ENCODE data around the gene MED25.

Gene MED25

DNA sequence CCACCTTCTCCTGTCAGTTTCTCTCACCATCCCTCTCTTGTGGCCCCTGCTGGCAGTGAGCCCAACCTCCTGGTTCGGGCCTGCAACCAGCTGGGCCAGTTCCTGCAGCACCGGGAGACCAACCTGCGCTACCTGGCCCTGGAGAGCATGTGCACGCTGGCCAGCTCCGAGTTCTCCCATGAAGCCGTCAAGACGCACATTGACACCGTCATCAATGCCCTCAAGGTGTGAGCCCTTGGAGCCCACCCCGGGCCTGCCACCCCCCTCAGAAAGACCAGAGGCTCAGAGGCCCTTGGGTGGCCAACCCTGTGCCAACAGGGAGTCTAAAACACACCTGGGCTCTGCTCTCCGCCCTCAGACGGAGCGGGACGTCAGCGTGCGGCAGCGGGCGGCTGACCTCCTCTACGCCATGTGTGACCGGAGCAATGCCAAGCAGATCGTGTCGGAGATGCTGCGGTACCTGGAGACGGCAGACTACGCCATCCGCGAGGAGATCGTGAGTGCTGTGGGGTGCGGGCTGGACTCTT is 18.8 kb upstream of the MED25 start:
- no peak overlapping the region for H3K27ac ChIP-seq
- H3K9me3 ChIP-seq, result no peaks in the 10 kb centered on the region
- H3K27me3 ChIP-seq, result no peaks in the 10 kb centered on the region
- H3K4me3 ChIP-seq (ENCODE audit: low read depth in 1 of 2, low read length in 1 of 2), result no peak overlapping the region
- TF ChIP-seq, protein P1, sequence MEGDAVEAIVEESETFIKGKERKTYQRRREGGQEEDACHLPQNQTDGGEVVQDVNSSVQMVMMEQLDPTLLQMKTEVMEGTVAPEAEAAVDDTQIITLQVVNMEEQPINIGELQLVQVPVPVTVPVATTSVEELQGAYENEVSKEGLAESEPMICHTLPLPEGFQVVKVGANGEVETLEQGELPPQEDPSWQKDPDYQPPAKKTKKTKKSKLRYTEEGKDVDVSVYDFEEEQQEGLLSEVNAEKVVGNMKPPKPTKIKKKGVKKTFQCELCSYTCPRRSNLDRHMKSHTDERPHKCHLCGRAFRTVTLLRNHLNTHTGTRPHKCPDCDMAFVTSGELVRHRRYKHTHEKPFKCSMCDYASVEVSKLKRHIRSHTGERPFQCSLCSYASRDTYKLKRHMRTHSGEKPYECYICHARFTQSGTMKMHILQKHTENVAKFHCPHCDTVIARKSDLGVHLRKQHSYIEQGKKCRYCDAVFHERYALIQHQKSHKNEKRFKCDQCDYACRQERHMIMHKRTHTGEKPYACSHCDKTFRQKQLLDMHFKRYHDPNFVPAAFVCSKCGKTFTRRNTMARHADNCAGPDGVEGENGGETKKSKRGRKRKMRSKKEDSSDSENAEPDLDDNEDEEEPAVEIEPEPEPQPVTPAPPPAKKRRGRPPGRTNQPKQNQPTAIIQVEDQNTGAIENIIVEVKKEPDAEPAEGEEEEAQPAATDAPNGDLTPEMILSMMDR (IDR thresholded peaks at IDR 0.05), result no peak
- no peaks in the 10 kb centered on the region for H3K4me1 ChIP-seq (ENCODE audit: control insufficient read depth in 1 of 2, insufficient read depth in 1 of 2, low read depth in 1 of 2, low read length in 1 of 2)
- H3K36me3 ChIP-seq, result peaks cover 100% of the 10 kb centered on the region

DNA sequence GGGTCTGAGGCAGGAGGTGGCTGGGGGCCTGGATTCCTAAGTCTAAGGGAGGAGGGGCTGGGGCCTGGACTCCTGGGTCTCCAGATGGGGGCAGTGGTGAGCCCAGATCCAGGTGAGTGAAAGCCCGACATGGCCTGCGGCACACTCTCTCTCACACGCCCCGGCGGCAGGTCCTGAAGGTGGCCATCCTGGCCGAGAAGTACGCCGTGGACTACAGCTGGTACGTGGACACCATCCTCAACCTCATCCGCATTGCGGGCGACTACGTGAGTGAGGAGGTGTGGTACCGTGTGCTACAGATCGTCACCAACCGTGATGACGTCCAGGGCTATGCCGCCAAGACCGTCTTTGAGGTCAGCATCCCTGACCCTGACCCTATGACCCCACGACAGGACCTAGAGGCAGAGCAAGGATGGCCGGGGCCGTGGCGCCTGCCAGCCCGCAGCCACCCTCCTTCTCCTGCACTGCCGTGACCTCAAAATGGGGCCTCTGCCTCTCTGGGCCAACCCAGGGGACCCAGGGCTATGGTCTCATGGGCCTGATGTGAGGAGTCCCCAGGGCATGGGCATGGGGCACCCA is 18.2 kb upstream of the MED25 start:
- Histone ChIP-seq H3K27ac (no peak overlapping the region), H3K9me3 (no peaks in the 10 kb centered on the region), H3K4me1 (ENCODE audit: control insufficient read depth in 1 of 2, insufficient read depth in 1 of 2, low read depth in 1 of 2, low read length in 1 of 2) (no peaks in the 10 kb centered on the region), H3K27me3 (no peaks in the 10 kb centered on the region), H3K36me3 (peaks cover 100% of the 10 kb centered on the region), H3K4me3 (ENCODE audit: low read depth in 1 of 2, low read length in 1 of 2) (no peak overlapping the region)
- TF ChIP-seq, protein P1 (IDR thresholded peaks at IDR 0.05), result no peak

DNA sequence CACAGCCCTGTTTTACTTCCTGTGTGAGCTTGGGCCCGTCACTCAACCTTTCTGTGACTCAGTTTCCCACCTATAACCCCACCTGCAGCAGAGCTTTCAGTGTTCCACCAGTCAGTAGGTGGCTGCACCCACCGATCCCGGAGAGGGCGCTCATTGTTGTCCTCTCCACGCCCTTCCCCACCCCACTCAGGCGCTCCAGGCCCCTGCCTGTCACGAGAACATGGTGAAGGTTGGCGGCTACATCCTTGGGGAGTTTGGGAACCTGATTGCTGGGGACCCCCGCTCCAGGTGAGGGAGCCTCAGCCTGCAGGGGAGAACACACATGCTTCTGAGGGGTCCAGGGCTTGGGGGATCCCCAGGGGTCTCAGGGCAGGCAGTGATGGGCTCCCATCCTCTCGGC is 17.3 kb upstream of the MED25 start:
- TF ChIP-seq, protein P1 (IDR thresholded peaks at IDR 0.05), result no peak
- no peak overlapping the region for H3K27ac ChIP-seq
- no peak overlapping the region for H3K4me3 ChIP-seq (ENCODE audit: low read depth in 1 of 2, low read length in 1 of 2)
- peaks cover 100% of the 10 kb centered on the region for H3K36me3 ChIP-seq
- H3K9me3 ChIP-seq, result no peaks in the 10 kb centered on the region
- H3K27me3 ChIP-seq, result no peaks in the 10 kb centered on the region
- H3K4me1 ChIP-seq (ENCODE audit: control insufficient read depth in 1 of 2, insufficient read depth in 1 of 2, low read depth in 1 of 2, low read length in 1 of 2), result no peaks in the 10 kb centered on the region

DNA sequence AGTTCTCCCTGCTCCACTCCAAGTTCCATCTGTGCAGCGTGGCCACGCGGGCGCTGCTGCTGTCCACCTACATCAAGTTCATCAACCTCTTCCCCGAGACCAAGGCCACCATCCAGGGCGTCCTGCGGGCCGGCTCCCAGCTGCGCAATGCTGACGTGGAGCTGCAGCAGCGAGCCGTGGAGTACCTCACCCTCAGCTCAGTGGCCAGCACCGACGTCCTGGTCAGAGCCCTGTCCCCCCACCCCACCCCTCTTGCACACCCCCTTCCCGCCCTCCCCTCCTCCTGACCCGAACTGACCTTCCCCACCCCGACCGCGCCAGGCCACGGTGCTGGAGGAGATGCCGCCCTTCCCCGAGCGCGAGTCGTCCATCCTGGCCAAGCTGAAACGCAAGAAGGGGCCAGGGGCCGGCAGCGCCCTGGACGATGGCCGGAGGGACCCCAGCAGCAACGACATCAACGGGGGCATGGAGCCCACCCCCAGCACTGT is 16.6 kb upstream of the MED25 start:
- no peaks in the 10 kb centered on the region for H3K9me3 ChIP-seq
- no peak overlapping the region for H3K4me3 ChIP-seq (ENCODE audit: low read depth in 1 of 2, low read length in 1 of 2)
- H3K27ac ChIP-seq, result no peak overlapping the region
- H3K36me3 ChIP-seq, result peaks cover 100% of the 10 kb centered on the region
- TF ChIP-seq, protein P1 (IDR thresholded peaks at IDR 0.05), result no peak
- no peaks in the 10 kb centered on the region for H3K4me1 ChIP-seq (ENCODE audit: control insufficient read depth in 1 of 2, insufficient read depth in 1 of 2, low read depth in 1 of 2, low read length in 1 of 2)
- H3K27me3 ChIP-seq, result no peaks in the 10 kb centered on the region

DNA sequence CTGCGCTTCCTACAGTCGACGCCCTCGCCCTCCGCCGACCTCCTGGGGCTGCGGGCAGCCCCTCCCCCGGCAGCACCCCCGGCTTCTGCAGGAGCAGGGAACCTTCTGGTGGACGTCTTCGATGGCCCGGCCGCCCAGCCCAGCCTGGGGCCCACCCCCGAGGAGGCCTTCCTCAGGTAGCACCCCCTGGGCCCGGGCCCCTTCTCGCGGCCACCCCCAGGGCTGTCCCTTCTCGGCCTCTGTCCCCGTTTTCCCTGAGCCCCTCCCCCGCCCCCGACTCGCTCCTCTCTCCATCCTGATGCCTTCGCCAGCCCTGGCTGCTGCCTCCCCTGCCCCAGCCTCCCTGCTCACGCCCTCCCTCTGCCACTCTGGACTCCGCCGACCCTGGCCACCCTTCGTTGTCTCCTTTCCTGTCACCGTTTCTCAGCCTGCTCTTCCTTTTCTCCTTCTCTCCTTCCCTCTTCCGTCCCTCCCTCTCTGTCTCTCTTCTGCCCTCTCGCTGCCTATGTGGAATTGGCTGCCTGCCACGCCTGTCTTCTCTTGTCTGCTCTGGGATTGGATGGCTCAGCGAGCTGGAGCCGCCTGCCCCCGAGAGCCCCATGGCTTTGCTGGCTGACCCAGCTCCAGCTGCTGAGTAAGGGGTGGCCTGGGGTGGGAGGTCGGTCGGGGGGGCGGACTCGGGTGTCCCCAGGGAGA is 16.0 kb upstream of the MED25 start:
- Histone ChIP-seq H3K9me3 (no peaks in the 10 kb centered on the region), H3K4me1 (ENCODE audit: control insufficient read depth in 1 of 2, insufficient read depth in 1 of 2, low read depth in 1 of 2, low read length in 1 of 2) (peaks cover 2% of the 10 kb centered on the region in 2 experiments), H3K36me3 (peaks cover 100% of the 10 kb centered on the region), H3K4me3 (ENCODE audit: low read depth in 1 of 2, low read length in 1 of 2) (no peak overlapping the region), H3K27me3 (no peaks in the 10 kb centered on the region), H3K27ac (no peak overlapping the region)
- TF ChIP-seq, protein P1 (IDR thresholded peaks at IDR 0.05), result no peak
